ENCODE measurements around the gene ABCC11.

Gene ABCC11

GRCh38 chr16:48225456-48225855 lies 21.9 kb downstream of the ABCC11 start:
- no peak for TF ChIP-seq POLR2AphosphoS5 (IDR thresholded peaks at IDR 0.05; ENCODE audit: low read depth, low read length)
- no peak for TF ChIP-seq FOXP2 (optimal IDR thresholded peaks at IDR 0.05; ENCODE audit: borderline replicate concordance, extremely low read depth, extremely low read length, insufficient read depth)
- no peak for TF ChIP-seq REST (IDR thresholded peaks at IDR 0.05; ENCODE audit: insufficient read depth in 1 of 2, low read depth in 2 of 2, low read length in 2 of 2)
- no peak for TF ChIP-seq SIN3A (IDR thresholded peaks at IDR 0.05; ENCODE audit: borderline replicate concordance, insufficient read depth, low read length)
- no peak for TF ChIP-seq TAF1 (IDR thresholded peaks at IDR 0.05; ENCODE audit: borderline replicate concordance, insufficient read depth, low read length)

DNA sequence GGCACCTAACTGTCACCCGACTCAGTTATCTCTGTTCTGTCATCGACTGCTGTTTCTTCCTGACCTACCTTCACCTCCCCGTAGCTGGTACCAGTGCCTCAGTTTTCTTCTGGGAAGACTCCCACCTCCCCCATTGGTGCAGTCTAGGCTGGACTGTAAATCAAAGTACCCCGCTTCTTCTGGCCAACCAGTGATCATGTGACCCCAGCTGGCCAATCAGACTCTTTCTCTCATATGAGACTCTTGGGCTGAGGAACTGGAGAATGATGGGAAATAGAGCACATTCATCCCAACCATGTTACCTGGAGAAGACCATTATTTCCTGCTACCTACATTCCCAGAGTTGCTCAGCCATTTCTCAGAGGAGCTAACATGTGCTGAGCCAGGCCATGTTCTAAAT lies 23.8 kb downstream of the ABCC11 start:
- TF ChIP-seq REST (IDR thresholded peaks at IDR 0.05; ENCODE audit: insufficient read depth in 1 of 2, low read depth in 2 of 2, low read length in 2 of 2) (no peak), SIN3A (IDR thresholded peaks at IDR 0.05; ENCODE audit: borderline replicate concordance, insufficient read depth, low read length) (no peak), TAF1 (IDR thresholded peaks at IDR 0.05; ENCODE audit: borderline replicate concordance, insufficient read depth, low read length) (no peak), FOXP2 (optimal IDR thresholded peaks at IDR 0.05; ENCODE audit: borderline replicate concordance, extremely low read depth, extremely low read length, insufficient read depth) (no peak), POLR2AphosphoS5 (IDR thresholded peaks at IDR 0.05; ENCODE audit: low read depth, low read length) (no peak)

- TF ChIP-seq FOXP2 (optimal IDR thresholded peaks at IDR 0.05; ENCODE audit: borderline replicate concordance, extremely low read depth, extremely low read length, insufficient read depth), result no peak
- no peak for TF ChIP-seq REST (IDR thresholded peaks at IDR 0.05; ENCODE audit: insufficient read depth in 1 of 2, low read depth in 2 of 2, low read length in 2 of 2)
- no peak for TF ChIP-seq SIN3A (IDR thresholded peaks at IDR 0.05; ENCODE audit: borderline replicate concordance, insufficient read depth, low read length)
- TF ChIP-seq TAF1 (IDR thresholded peaks at IDR 0.05; ENCODE audit: borderline replicate concordance, insufficient read depth, low read length), result no peak
These were observed 26.4 kb downstream of the ABCC11 start for GRCh38 chr16:48220891-48221290.

GRCh38 chr16:48218473-48218872 lies 28.9 kb downstream of the ABCC11 start:
- TF ChIP-seq SIN3A (IDR thresholded peaks at IDR 0.05; ENCODE audit: borderline replicate concordance, insufficient read depth, low read length), result no peak
- no peak for TF ChIP-seq FOXP2 (optimal IDR thresholded peaks at IDR 0.05; ENCODE audit: borderline replicate concordance, extremely low read depth, extremely low read length, insufficient read depth)
- TF ChIP-seq POLR2AphosphoS5 (IDR thresholded peaks at IDR 0.05; ENCODE audit: low read depth, low read length), result no peak
- no peak for TF ChIP-seq TAF1 (IDR thresholded peaks at IDR 0.05; ENCODE audit: borderline replicate concordance, insufficient read depth, low read length)
- TF ChIP-seq REST (IDR thresholded peaks at IDR 0.05; ENCODE audit: insufficient read depth in 1 of 2, low read depth in 2 of 2, low read length in 2 of 2), result no peak

GRCh38 chr16:48217708-48218107 lies 29.6 kb downstream of the ABCC11 start:
- no peak for TF ChIP-seq FOXP2 (optimal IDR thresholded peaks at IDR 0.05; ENCODE audit: borderline replicate concordance, extremely low read depth, extremely low read length, insufficient read depth)

Data from PFSK-1 (cell line).